Measurements from ENCODE around the gene GFER.

GFER gene

GRCh38 chr16:1990101-1990350, 6.0 kb downstream of the GFER start:
- Histone ChIP-seq H3K27me3 (ENCODE audit: control insufficient read depth in 1 of 2, insufficient read depth in 2 of 2, low read length in 2 of 2) (peaks cover 26 to 42% of the 10 kb centered on the region in 2 donors), H3K9me3 (ENCODE audit: low read length) (no peaks in the 10 kb centered on the region), H3K4me3 (ENCODE audit: low read depth in 1 of 2, low read length in 2 of 2) (no peak overlapping the region), H3K9ac (ENCODE audit: low read length) (no peak overlapping the region), H3K36me3 (ENCODE audit: insufficient read depth, low read length) (peaks cover 15% of the 10 kb centered on the region), H3K4me1 (ENCODE audit: insufficient read depth, low read length) (peaks cover 16% of the 10 kb centered on the region), H3K27ac (ENCODE audit: low read depth, low read length) (no peak overlapping the region)

GRCh38 chr16:1990351-1991134, 6.5 kb downstream of the GFER start:
- peaks cover 26 to 42% of the 10 kb centered on the region in 2 donors for H3K27me3 ChIP-seq (ENCODE audit: control insufficient read depth in 1 of 2, insufficient read depth in 2 of 2, low read length in 2 of 2)
- no peak overlapping the region for H3K27ac ChIP-seq (ENCODE audit: low read depth, low read length)
- H3K9ac ChIP-seq (ENCODE audit: low read length): no peak overlapping the region
- H3K4me1 ChIP-seq (ENCODE audit: insufficient read depth, low read length): peaks cover 11% of the 10 kb centered on the region
- no peaks in the 10 kb centered on the region for H3K9me3 ChIP-seq (ENCODE audit: low read length)
- no peak overlapping the region for H3K4me3 ChIP-seq (ENCODE audit: low read depth in 1 of 2, low read length in 2 of 2)
- H3K36me3 ChIP-seq (ENCODE audit: insufficient read depth, low read length): peaks cover 15% of the 10 kb centered on the region

DNA sequence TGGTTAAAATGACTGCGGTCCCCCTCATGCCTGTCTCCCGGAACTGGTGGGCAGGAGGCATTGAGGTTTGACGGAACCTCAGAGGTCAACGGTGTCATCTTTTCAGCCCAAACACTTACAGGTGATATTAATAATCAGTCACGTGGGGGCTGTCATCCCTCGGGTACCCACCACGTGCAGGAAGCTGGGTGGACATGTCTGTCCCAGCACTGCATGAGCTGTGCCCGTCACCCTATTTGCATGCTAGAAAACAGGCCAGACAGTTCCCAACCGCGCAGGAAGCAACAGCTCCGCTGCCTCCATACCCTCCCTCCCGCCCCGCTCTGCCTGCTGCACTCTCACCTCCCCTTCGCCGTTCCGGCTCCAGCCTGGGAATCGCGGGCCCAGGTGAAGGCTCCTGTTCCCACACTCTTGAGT, 7.2 kb downstream of the GFER start:
- no peaks in the 10 kb centered on the region for H3K9me3 ChIP-seq (ENCODE audit: low read length)
- peaks cover 11% of the 10 kb centered on the region for H3K4me1 ChIP-seq (ENCODE audit: insufficient read depth, low read length)
- peak overlapping the region in 1 of 2 donors; percentile 32 for H3K4me3 ChIP-seq (ENCODE audit: low read depth in 1 of 2, low read length in 2 of 2)
- peaks cover 10% of the 10 kb centered on the region for H3K36me3 ChIP-seq (ENCODE audit: insufficient read depth, low read length)
- no peak overlapping the region for H3K9ac ChIP-seq (ENCODE audit: low read length)
- peaks cover 26 to 42% of the 10 kb centered on the region in 2 donors for H3K27me3 ChIP-seq (ENCODE audit: control insufficient read depth in 1 of 2, insufficient read depth in 2 of 2, low read length in 2 of 2)
- no peak overlapping the region for H3K27ac ChIP-seq (ENCODE audit: low read depth, low read length)

DNA sequence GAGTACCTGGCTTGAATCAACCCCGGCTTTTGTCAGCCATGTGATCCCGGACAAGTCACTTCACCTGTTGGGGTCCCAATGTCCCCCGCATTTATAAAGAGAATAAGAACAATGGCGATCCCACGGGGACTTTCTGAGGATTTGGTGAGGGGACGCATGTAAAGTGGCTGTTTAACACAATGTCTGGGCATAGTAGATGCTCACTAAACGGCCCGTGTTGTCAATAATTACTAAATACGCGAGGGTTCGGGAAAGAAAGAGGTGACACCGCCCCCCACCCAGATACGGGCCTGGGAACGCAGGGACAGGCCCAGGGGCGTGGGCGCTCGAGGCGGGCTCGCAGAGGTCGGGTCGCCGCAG, 7.6 kb downstream of the GFER start:
- Histone ChIP-seq H3K9ac (ENCODE audit: low read length) (no peak overlapping the region), H3K9me3 (ENCODE audit: low read length) (no peaks in the 10 kb centered on the region), H3K4me3 (ENCODE audit: low read depth in 1 of 2, low read length in 2 of 2) (peak overlapping the region in 1 of 2 donors; percentile 32), H3K4me1 (ENCODE audit: insufficient read depth, low read length) (peaks cover 11% of the 10 kb centered on the region), H3K27me3 (ENCODE audit: control insufficient read depth in 1 of 2, insufficient read depth in 2 of 2, low read length in 2 of 2) (peaks cover 26 to 42% of the 10 kb centered on the region in 2 donors), H3K27ac (ENCODE audit: low read depth, low read length) (no peak overlapping the region), H3K36me3 (ENCODE audit: insufficient read depth, low read length) (peaks cover 5% of the 10 kb centered on the region)

GRCh38 chr16:1991948-1992703, 8.1 kb downstream of the GFER start:
- no peaks in the 10 kb centered on the region for H3K9me3 ChIP-seq (ENCODE audit: low read length)
- no peak overlapping the region for H3K27ac ChIP-seq (ENCODE audit: low read depth, low read length)
- peak overlapping the region in 1 of 2 donors; percentile 32 for H3K4me3 ChIP-seq (ENCODE audit: low read depth in 1 of 2, low read length in 2 of 2)
- H3K27me3 ChIP-seq (ENCODE audit: control insufficient read depth in 1 of 2, insufficient read depth in 2 of 2, low read length in 2 of 2): peaks cover 26 to 42% of the 10 kb centered on the region in 2 donors
- H3K36me3 ChIP-seq (ENCODE audit: insufficient read depth, low read length): peaks cover 5% of the 10 kb centered on the region
- H3K9ac ChIP-seq (ENCODE audit: low read length): no peak overlapping the region
- peaks cover 17% of the 10 kb centered on the region for H3K4me1 ChIP-seq (ENCODE audit: insufficient read depth, low read length)

DNA sequence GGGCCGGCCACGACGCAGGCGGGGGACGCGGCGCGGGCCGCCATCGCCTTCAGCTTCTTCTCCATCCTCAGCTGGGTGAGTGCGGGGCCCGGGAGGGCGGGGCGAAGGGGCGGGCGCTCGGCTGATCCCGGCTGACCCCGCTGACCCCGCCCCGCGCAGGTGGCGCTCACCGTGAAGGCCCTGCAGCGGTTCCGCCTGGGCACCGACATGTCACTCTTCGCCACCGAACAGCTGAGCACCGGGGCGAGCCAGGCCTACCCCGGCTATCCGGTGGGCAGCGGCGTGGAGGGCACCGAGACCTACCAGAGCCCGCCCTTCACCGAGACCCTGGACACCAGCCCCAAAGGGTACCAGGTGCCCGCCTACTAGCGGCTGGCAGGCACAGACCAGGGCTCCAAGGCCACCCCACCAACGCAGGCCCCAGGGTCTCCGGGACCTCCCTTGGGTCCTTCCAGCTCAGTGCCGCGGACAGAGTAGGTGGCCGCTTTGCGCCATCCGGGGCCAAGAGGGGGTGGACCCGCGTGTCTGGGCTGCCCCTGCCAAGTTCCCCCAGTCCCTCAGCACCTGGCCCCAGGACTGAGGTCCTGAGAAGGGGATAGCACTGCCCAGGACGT, 8.8 kb downstream of the GFER start:
- H3K4me1 ChIP-seq (ENCODE audit: insufficient read depth, low read length): peaks cover 20% of the 10 kb centered on the region
- no peak overlapping the region for H3K27ac ChIP-seq (ENCODE audit: low read depth, low read length)
- H3K36me3 ChIP-seq (ENCODE audit: insufficient read depth, low read length): peaks cover 6% of the 10 kb centered on the region
- peaks cover 26 to 42% of the 10 kb centered on the region in 2 donors for H3K27me3 ChIP-seq (ENCODE audit: control insufficient read depth in 1 of 2, insufficient read depth in 2 of 2, low read length in 2 of 2)
- H3K4me3 ChIP-seq (ENCODE audit: low read depth in 1 of 2, low read length in 2 of 2): no peak overlapping the region
- H3K9ac ChIP-seq (ENCODE audit: low read length): no peak overlapping the region
- no peaks in the 10 kb centered on the region for H3K9me3 ChIP-seq (ENCODE audit: low read length)

DNA sequence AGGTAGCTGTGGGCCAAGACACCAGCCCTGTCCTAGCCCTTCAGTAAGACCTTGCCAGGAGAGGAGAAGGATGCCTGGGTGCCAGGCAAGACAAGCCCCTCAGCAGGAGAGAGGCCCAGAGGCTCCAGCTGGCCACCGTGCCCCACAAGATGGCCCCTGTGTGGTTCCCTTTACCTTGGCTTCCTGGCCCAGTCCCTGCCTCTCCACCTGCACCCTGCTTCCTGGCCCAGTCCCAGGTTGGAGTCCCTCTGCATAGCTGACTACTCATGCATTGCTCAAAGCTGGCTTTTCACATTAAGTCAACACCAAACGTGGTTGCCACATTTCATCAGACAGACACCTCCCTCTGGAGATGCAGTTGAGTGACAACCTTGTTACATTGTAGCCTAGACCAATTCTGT, 9.7 kb downstream of the GFER start:
- Histone ChIP-seq H3K27ac (ENCODE audit: low read depth, low read length) (no peak overlapping the region), H3K27me3 (ENCODE audit: control insufficient read depth in 1 of 2, insufficient read depth in 2 of 2, low read length in 2 of 2) (peaks cover 23 to 39% of the 10 kb centered on the region in 2 donors), H3K9ac (ENCODE audit: low read length) (no peak overlapping the region), H3K4me1 (ENCODE audit: insufficient read depth, low read length) (peaks cover 20% of the 10 kb centered on the region), H3K36me3 (ENCODE audit: insufficient read depth, low read length) (peaks cover 6% of the 10 kb centered on the region), H3K4me3 (ENCODE audit: low read depth in 1 of 2, low read length in 2 of 2) (no peak overlapping the region), H3K9me3 (ENCODE audit: low read length) (no peaks in the 10 kb centered on the region)

- H3K4me3 ChIP-seq (ENCODE audit: low read depth in 1 of 2, low read length in 2 of 2): no peak overlapping the region
- no peak overlapping the region for H3K9ac ChIP-seq (ENCODE audit: low read length)
- H3K27ac ChIP-seq (ENCODE audit: low read depth, low read length): no peak overlapping the region
- H3K9me3 ChIP-seq (ENCODE audit: low read length): no peaks in the 10 kb centered on the region
- peaks cover 36% of the 10 kb centered on the region for H3K36me3 ChIP-seq (ENCODE audit: insufficient read depth, low read length)
- peaks cover 0 to 7% of the 10 kb centered on the region in 2 donors for H3K27me3 ChIP-seq (ENCODE audit: control insufficient read depth in 1 of 2, insufficient read depth in 2 of 2, low read length in 2 of 2)
- peaks cover 10% of the 10 kb centered on the region for H3K4me1 ChIP-seq (ENCODE audit: insufficient read depth, low read length)
Measured at GRCh38 chr16:1997494-1998359, 13.7 kb downstream of the GFER start.

GRCh38 chr16:1998360-1998835, 14.4 kb downstream of the GFER start:
- Histone ChIP-seq H3K36me3 (ENCODE audit: insufficient read depth, low read length) (peaks cover 42% of the 10 kb centered on the region), H3K4me1 (ENCODE audit: insufficient read depth, low read length) (peaks cover 10% of the 10 kb centered on the region), H3K27me3 (ENCODE audit: control insufficient read depth in 1 of 2, insufficient read depth in 2 of 2, low read length in 2 of 2) (peaks cover 0 to under 1% of the 10 kb centered on the region in 2 donors), H3K4me3 (ENCODE audit: low read depth in 1 of 2, low read length in 2 of 2) (no peak overlapping the region), H3K27ac (ENCODE audit: low read depth, low read length) (no peak overlapping the region), H3K9ac (ENCODE audit: low read length) (no peak overlapping the region), H3K9me3 (ENCODE audit: low read length) (no peaks in the 10 kb centered on the region)

GRCh38 chr16:1998852-1999801, 15.1 kb downstream of the GFER start:
- Histone ChIP-seq H3K27ac (ENCODE audit: low read depth, low read length) (no peak overlapping the region), H3K9me3 (ENCODE audit: low read length) (no peaks in the 10 kb centered on the region), H3K4me1 (ENCODE audit: insufficient read depth, low read length) (peaks cover 14% of the 10 kb centered on the region), H3K9ac (ENCODE audit: low read length) (no peak overlapping the region), H3K4me3 (ENCODE audit: low read depth in 1 of 2, low read length in 2 of 2) (no peak overlapping the region), H3K36me3 (ENCODE audit: insufficient read depth, low read length) (peaks cover 45% of the 10 kb centered on the region), H3K27me3 (ENCODE audit: control insufficient read depth in 1 of 2, insufficient read depth in 2 of 2, low read length in 2 of 2) (no peaks in the 10 kb centered on the region)
